HepG2 (cell line): Measurements from ENCODE around the gene THOC6. TPM values are rescaled to one million over a fixed set of nuclear protein-coding genes. Genes with fewer than 3 reads are reported as not detected.

Experiments
- BHLHE40 ChIP-seq: IDR thresholded peaks from 2 replicates; pipeline ENCODE4 v1.6.1; 2011; ENCODE audit warnings: low read length, improper control_type of control experiment
- FOXO1 ChIP-seq: sonication (generic); formaldehyde crosslinking; IDR thresholded peaks from 2 replicates; pipeline ENCODE4 v1.4.0; 2020; ENCODE audit warnings: missing genetic modification reagents
- ISX ChIP-seq: sonication (generic); formaldehyde crosslinking; conservative IDR thresholded peaks from 2 replicates; pipeline ENCODE4 v1.5.0; 2020; ENCODE audit warnings: missing genetic modification reagents
- KLF6 ChIP-seq: IDR thresholded peaks from 2 replicates; pipeline ENCODE4 v1.8.0; 2016; ENCODE audit warnings: missing biosample characterization, missing genetic modification reagents
- RERE ChIP-seq: IDR thresholded peaks from 2 replicates; pipeline ENCODE4 v1.6.1; 2016; ENCODE audit warnings: low read depth, missing genetic modification reagents, missing compliant biosample characterization
- STAT6 ChIP-seq: sonication (generic); formaldehyde crosslinking; IDR thresholded peaks from 2 replicates; pipeline ENCODE4 v1.4.0; 2020; ENCODE audit warnings: missing genetic modification reagents, mild to moderate bottlenecking, borderline replicate concordance
- ZBTB40 ChIP-seq, 2 experiments: fragments of 450-650 bp in 1 of 2; sonication (generic) in 1 of 2; formaldehyde crosslinking in 1 of 2; IDR thresholded peaks; 2 replicates each; pipeline versions ENCODE4 v1.6.1 to v1.8.0; 2016 to 2022; ENCODE audit warnings: antibody characterized with exemption in 1 of 2, mild to moderate bottlenecking in 1 of 2, missing genetic modification reagents in 1 of 2
- ZFP36L2 ChIP-seq: sonication (generic); formaldehyde crosslinking; IDR thresholded peaks from 2 replicates; pipeline ENCODE4 v1.4.0; 2020; ENCODE audit warnings: missing genetic modification reagents
- ZNF672 ChIP-seq: sonication (generic); formaldehyde crosslinking; IDR thresholded peaks from 2 replicates; pipeline ENCODE4 v1.8.1; 2022; ENCODE audit warnings: missing genetic modification reagents
- ZNF772 ChIP-seq: sonication (generic); formaldehyde crosslinking; IDR thresholded peaks from 2 replicates; pipeline ENCODE4 v1.5.0; 2020; ENCODE audit warnings: mild to moderate bottlenecking, missing genetic modification reagents
- ZNF816 ChIP-seq: sonication (generic); formaldehyde crosslinking; IDR thresholded peaks from 2 replicates; pipeline ENCODE4 v1.8.0; 2022; ENCODE audit warnings: missing genetic modification reagents, mild to moderate bottlenecking, borderline replicate concordance
- polyA plus RNA-seq, 8 experiments: library from polyadenylated mRNA; depleted of rRNA in 3 of 8; stranded (reverse) in 7 of 8; unstranded in 1 of 8; fragments of >200 nt; fragmentation: Illumina TruSeq in 4 of 8; extraction: Trizol in 4 of 8; gene quantifications; 2 replicates each; pipeline versions ENCODE4 v1.2.1 to v1.2.3, GENCODE V29; 2011 to 2016; ENCODE audit warnings: low read depth in 4 of 8, missing spikeins in 1 of 8, mixed read lengths in 1 of 8; ENCODE audit not compliant: insufficient read depth in 1 of 8
- total RNA-seq, 5 experiments: library from RNA; depleted of rRNA; stranded (reverse); fragments of >200 nt; fragmentation: Illumina TruSeq; extraction: Trizol; gene quantifications; 2 replicates each; pipeline ENCODE4 v1.2.3, GENCODE V29; 2016; ENCODE audit warnings: low read depth in 1 of 5

THOC6 gene
- total and polyA plus RNA-seq, 2 of the 13 experiments (the other 11 are each of a cell fraction or from before 2014, with no cell fraction given), result 32.1 to 37.0 TPM

- TF ChIP-seq ZBTB40 (IDR thresholded peaks at IDR 0.05), result no peak
- TF ChIP-seq ZBTB40 (CRISPR knock-in tag; IDR thresholded peaks at IDR 0.05), result no peak
- TF ChIP-seq RERE (CRISPR knock-in tag), result no peak
- no peak for TF ChIP-seq STAT6 (CRISPR knock-in tag)
- TF ChIP-seq ZFP36L2, result no peak
- TF ChIP-seq ZNF672 (CRISPR knock-in tag), result no peak
- TF ChIP-seq KLF6 (CRISPR knock-in tag), result no peak; the same call in 1 of the 2 replicates
- peak; percentile 55; the same call in 1 of the 2 replicates for TF ChIP-seq ZNF816
- TF ChIP-seq ZNF772 (CRISPR knock-in tag), result peak; percentile 73
- TF ChIP-seq FOXO1 (CRISPR knock-in tag), result no peak; the same call in 1 of the 2 replicates
- TF ChIP-seq ISX, result no peak
- TF ChIP-seq BHLHE40, result no peak
Observed at GRCh38 chr16:3059041-3059722, 35.3 kb downstream of the THOC6 start (continued).
